Keratinocyte (primary cell): ENCODE results near the gene C8B.

Experiments
- EZH2 ChIP-seq: IDR thresholded peaks from one replicate; pipeline ENCODE4 v1.6.1; 2012; ENCODE audit warnings: inconsistent platforms, mild to moderate bottlenecking, low read length, moderate library complexity
- TF ChIP-seq, protein P1 (sequence below), 3 experiments: IDR thresholded peaks in 1 of 3; conservative IDR thresholded peaks in 1 of 3; optimal IDR thresholded peaks in 1 of 3; 2 replicates in 2 of 3; 3 replicates in 1 of 3; pipeline versions ENCODE3 to v1.5.1; 2011; ENCODE audit warnings: low read length in 3 of 3, mild to moderate bottlenecking in 3 of 3, moderate library complexity in 2 of 3, control low read depth in 1 of 3, inconsistent platforms in 1 of 3; ENCODE audit not compliant: insufficient read depth in 2 of 3; ENCODE audit errors: extremely low read depth in 1 of 3

DNA sequence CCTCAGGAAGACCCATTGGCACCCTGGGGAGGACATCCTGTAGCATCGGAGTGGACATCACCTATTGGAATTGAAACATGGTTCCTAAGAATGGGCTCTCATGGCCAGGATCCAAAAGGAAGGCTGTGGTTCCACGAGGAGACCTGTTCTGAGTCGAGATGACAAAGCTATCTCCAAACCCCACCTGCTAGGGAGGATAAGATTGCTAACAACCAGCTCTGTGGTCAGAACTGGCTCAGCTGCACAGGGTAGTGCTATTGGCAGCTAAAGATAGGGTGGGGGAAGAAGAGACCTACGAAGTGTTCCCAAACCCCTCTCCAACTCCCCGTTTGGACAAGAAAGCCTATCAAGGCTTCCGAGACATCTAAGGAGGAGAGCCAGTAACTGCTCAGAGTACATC lies 17.7 kb upstream of the C8B start:
- TF ChIP-seq, protein P1, sequence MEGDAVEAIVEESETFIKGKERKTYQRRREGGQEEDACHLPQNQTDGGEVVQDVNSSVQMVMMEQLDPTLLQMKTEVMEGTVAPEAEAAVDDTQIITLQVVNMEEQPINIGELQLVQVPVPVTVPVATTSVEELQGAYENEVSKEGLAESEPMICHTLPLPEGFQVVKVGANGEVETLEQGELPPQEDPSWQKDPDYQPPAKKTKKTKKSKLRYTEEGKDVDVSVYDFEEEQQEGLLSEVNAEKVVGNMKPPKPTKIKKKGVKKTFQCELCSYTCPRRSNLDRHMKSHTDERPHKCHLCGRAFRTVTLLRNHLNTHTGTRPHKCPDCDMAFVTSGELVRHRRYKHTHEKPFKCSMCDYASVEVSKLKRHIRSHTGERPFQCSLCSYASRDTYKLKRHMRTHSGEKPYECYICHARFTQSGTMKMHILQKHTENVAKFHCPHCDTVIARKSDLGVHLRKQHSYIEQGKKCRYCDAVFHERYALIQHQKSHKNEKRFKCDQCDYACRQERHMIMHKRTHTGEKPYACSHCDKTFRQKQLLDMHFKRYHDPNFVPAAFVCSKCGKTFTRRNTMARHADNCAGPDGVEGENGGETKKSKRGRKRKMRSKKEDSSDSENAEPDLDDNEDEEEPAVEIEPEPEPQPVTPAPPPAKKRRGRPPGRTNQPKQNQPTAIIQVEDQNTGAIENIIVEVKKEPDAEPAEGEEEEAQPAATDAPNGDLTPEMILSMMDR (optimal IDR thresholded peaks at IDR 0.05 in 1 of 3, IDR thresholded peaks at IDR 0.05 in 1 of 3, conservative IDR thresholded peaks at IDR 0.05 in 1 of 3; ENCODE audit: extremely low read depth in 1 of 3, insufficient read depth in 2 of 3, low read length in 3 of 3), result no peak
- no peak for TF ChIP-seq EZH2
